ENCODE data around the gene SPEN.

DNA sequence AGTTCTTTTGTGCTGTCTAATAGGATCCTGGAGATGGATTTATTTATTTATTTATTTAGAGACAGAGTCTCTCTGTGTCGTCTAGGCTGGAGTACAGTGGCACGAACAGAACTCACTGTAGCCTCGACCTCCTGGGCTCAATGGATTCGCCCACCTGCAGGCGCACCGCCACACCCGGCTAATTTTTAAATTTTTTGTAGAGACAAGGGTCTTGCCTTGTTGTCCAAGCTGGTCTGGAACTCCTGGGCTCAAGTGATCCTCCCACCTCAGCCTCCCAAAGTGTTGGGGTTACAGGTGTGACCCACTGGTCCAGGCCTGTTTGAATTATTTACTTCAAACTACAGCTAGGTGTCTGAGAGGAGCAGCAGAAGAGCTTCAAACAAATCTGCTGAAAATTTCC is 9.6 kb upstream of the SPEN start:
- TF ChIP-seq, protein P1, sequence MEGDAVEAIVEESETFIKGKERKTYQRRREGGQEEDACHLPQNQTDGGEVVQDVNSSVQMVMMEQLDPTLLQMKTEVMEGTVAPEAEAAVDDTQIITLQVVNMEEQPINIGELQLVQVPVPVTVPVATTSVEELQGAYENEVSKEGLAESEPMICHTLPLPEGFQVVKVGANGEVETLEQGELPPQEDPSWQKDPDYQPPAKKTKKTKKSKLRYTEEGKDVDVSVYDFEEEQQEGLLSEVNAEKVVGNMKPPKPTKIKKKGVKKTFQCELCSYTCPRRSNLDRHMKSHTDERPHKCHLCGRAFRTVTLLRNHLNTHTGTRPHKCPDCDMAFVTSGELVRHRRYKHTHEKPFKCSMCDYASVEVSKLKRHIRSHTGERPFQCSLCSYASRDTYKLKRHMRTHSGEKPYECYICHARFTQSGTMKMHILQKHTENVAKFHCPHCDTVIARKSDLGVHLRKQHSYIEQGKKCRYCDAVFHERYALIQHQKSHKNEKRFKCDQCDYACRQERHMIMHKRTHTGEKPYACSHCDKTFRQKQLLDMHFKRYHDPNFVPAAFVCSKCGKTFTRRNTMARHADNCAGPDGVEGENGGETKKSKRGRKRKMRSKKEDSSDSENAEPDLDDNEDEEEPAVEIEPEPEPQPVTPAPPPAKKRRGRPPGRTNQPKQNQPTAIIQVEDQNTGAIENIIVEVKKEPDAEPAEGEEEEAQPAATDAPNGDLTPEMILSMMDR (IDR thresholded peaks at IDR 0.05; ENCODE audit: borderline replicate concordance, extremely low read depth, low read length, poor library complexity, severe bottlenecking), result no peak
- TF ChIP-seq EZH2 (IDR thresholded peaks at IDR 0.05; ENCODE audit: borderline replicate concordance, low read depth, low read length, severe bottlenecking), result no peak
